Panc1 (cell line): Measurements from ENCODE around the gene TOGARAM1.

ENCODE experiments used
- POLR2AphosphoS5 ChIP-seq: IDR thresholded peaks from 2 replicates; pipeline ENCODE4 v1.6.1; 2012; ENCODE audit warnings: mild to moderate bottlenecking, low read depth, low read length, moderate library complexity
- REST ChIP-seq, 2 experiments: IDR thresholded peaks; 2 replicates each; pipeline ENCODE4 v1.6.1; 2011 to 2012; ENCODE audit warnings: low read depth in 2 of 2, control low read depth in 1 of 2, low read length in 1 of 2, mild to moderate bottlenecking in 1 of 2, moderate library complexity in 1 of 2; ENCODE audit not compliant: insufficient read depth in 1 of 2
- TCF7L2 ChIP-seq: IDR thresholded peaks from 2 replicates; pipeline ENCODE4 v1.6.1; 2011; ENCODE audit warnings: mild to moderate bottlenecking, low read depth, low read length, inconsistent platforms
- TF ChIP-seq, protein P1 (sequence below): fragments of 450-650 bp; IDR thresholded peaks from 2 replicates; pipeline ENCODE4 v1.5.1; 2017; ENCODE audit warnings: mild to moderate bottlenecking

DNA sequence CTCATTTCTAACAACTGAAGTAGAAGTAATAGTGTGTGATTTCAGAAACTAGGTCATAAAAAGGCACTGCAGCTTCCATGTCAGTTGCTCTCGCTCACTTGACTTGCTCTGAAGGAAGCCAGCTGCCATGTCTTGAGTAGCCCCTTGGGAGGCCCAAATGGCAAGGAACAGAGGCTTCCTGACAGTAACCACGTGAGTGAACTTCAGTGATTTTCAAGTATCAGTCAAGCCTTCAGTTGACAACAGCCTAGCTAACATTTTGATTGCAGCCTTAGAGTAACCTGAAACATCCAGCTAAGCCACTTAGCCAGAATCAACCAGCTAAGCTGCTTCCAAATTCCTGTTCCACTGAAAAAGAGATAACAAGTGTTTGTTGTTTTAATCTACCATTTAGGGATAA lies 26.7 kb downstream of the TOGARAM1 start:
- TF ChIP-seq, protein P1, sequence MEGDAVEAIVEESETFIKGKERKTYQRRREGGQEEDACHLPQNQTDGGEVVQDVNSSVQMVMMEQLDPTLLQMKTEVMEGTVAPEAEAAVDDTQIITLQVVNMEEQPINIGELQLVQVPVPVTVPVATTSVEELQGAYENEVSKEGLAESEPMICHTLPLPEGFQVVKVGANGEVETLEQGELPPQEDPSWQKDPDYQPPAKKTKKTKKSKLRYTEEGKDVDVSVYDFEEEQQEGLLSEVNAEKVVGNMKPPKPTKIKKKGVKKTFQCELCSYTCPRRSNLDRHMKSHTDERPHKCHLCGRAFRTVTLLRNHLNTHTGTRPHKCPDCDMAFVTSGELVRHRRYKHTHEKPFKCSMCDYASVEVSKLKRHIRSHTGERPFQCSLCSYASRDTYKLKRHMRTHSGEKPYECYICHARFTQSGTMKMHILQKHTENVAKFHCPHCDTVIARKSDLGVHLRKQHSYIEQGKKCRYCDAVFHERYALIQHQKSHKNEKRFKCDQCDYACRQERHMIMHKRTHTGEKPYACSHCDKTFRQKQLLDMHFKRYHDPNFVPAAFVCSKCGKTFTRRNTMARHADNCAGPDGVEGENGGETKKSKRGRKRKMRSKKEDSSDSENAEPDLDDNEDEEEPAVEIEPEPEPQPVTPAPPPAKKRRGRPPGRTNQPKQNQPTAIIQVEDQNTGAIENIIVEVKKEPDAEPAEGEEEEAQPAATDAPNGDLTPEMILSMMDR = no peak
- no peak for TF ChIP-seq REST (IDR thresholded peaks at IDR 0.05; ENCODE audit: insufficient read depth in 1 of 2, low read depth in 2 of 2, low read length in 1 of 2)
- no peak for TF ChIP-seq POLR2AphosphoS5
- no peak for TF ChIP-seq TCF7L2
